K562 (cell line): ENCODE data around the gene TSGA10IP. TPM values are rescaled to one million over a fixed set of nuclear protein-coding genes. Genes with fewer than 3 reads are reported as not detected.
A peak's percentile ranks its signal among the peaks of the same experiment; 100 is the strongest.

Experiments
- ATAC-seq: fragments of 200-7000 bp; cut with Tn5 transposase; 3 replicates; pipeline ENCODE4 v1.9.1; 2020; ENCODE audit warnings: moderate library complexity
- BruUV-seq: library from RNA; stranded (reverse); fragments of 400-500 nt; replicated peaks from 2 replicates; lab custom pipeline; 2021; lab: Mats Ljungman, UMichigan
- CTCF ChIA-PET: fragments of 300-600 bp; formaldehyde crosslinking; extraction: SDS; loops from one replicate; lab custom pipeline; 2021; ENCODE audit warnings: low intra/inter-chr PET ratio; lab: Yijun Ruan, JAX
- POLR2A ChIA-PET: fragments of 300-600, 350-650 bp; sonication (Branson Sonifier 250); formaldehyde crosslinking; extraction: SDS; loops from one replicate; lab custom pipeline; 2021; ENCODE audit warnings: antibody characterized with exemption, inconsistent platforms; lab: Yijun Ruan, JAX
- DNase-seq, 4 experiments: peaks; one replicate each; pipeline versions ENCODE4 v3.0.0 to v3.0.0-alpha.2; 2011 to 2018; ENCODE audit warnings: low spot score in 3 of 4, mixed read lengths in 3 of 4; ENCODE audit errors: extremely low read depth in 1 of 4
- FAIRE-seq: peaks from 2 replicates; lab custom pipeline; 2011; peaks lifted over from hg19 to GRCh38; lab: Jason Lieb, UNC
- H2AFZ ChIP-seq: 2 replicates; pipeline ENCODE4 v1.6.0; 2011; ENCODE audit warnings: low read depth, low read length, control low read depth, inconsistent platforms
- H3K27ac ChIP-seq: fragments of 200-600 bp; 3 replicates; pipeline ENCODE4 v1.8.0; 2011; ENCODE audit warnings: low read depth, mild to moderate bottlenecking, control low read depth, inconsistent platforms, low read length, moderate library complexity, mixed read lengths; ENCODE audit errors: extremely low read depth
- H3K27me3 ChIP-seq, 2 experiments: fragments of 300-600 bp in 1 of 2; 2 replicates in 1 of 2; 3 replicates in 1 of 2; pipeline versions ENCODE4 v1.6.0 to v1.8.0; 2011; ENCODE audit warnings: inconsistent platforms in 2 of 2, low read length in 2 of 2, mild to moderate bottlenecking in 1 of 2, mixed read lengths in 1 of 2, moderate library complexity in 1 of 2; ENCODE audit not compliant: control insufficient read depth in 2 of 2, insufficient read depth in 2 of 2
- H3K36me3 ChIP-seq: fragments of 300-600 bp; 3 replicates; pipeline ENCODE4 v1.8.0; 2011; ENCODE audit warnings: mild to moderate bottlenecking, low read length, inconsistent platforms; ENCODE audit not compliant: control insufficient read depth, insufficient read depth
- H3K4me1 ChIP-seq, 2 experiments: fragments of 200-600 bp in 1 of 2; replicated peaks in 1 of 2; 2 replicates in 1 of 2; 3 replicates in 1 of 2; pipeline versions ENCODE4 v1.5.1 to v1.8.0; 2011; ENCODE audit warnings: inconsistent platforms in 2 of 2, low read length in 2 of 2, mild to moderate bottlenecking in 1 of 2, mixed read lengths in 1 of 2, moderate library complexity in 1 of 2; ENCODE audit not compliant: control insufficient read depth in 2 of 2, insufficient read depth in 2 of 2
- H3K4me2 ChIP-seq: 2 replicates; pipeline ENCODE4 v1.6.1; 2011; ENCODE audit warnings: low read length, control low read depth, inconsistent platforms, mixed read lengths; ENCODE audit not compliant: insufficient read depth
- H3K4me3 ChIP-seq: fragments of 200-600 bp; sonication (generic), shearing (Covaris generic); 2 replicates; pipeline ENCODE4 v1.5.1; 2016; ENCODE audit warnings: control low read depth, inconsistent platforms
- H3K79me2 ChIP-seq: fragments of 200-600 bp; 3 replicates; pipeline ENCODE4 v1.8.0; 2011; ENCODE audit warnings: low read length, inconsistent platforms; ENCODE audit not compliant: control insufficient read depth, insufficient read depth
- H3K9ac ChIP-seq, 2 experiments: 2 replicates each; pipeline versions ENCODE4 v1.6.0 to v1.6.1; 2011; ENCODE audit warnings: low read depth in 2 of 2, low read length in 2 of 2, control low read depth in 1 of 2, inconsistent platforms in 1 of 2, mild to moderate bottlenecking in 1 of 2, mixed read lengths in 1 of 2; ENCODE audit not compliant: insufficient read depth in 1 of 2
- H3K9me1 ChIP-seq: one replicate; pipeline ENCODE4 v1.6.0; 2011; ENCODE audit warnings: inconsistent platforms, mild to moderate bottlenecking, low read length, moderate library complexity; ENCODE audit not compliant: control insufficient read depth, insufficient read depth
- H3K9me3 ChIP-seq: replicated peaks from 2 replicates; pipeline ENCODE4 v1.5.1; 2011; ENCODE audit warnings: low read depth, low read length, inconsistent platforms; ENCODE audit not compliant: control insufficient read depth, insufficient read depth
- H4K20me1 ChIP-seq: replicated peaks from 2 replicates; pipeline ENCODE4 v1.6.1; 2011; ENCODE audit warnings: low read length, inconsistent platforms, mixed read lengths; ENCODE audit not compliant: control insufficient read depth, insufficient read depth
- YBX1 ChIP-seq: fragments of 450-650 bp; IDR thresholded peaks from 2 replicates; pipeline ENCODE4 v1.7.1; 2016; ENCODE audit warnings: mild to moderate bottlenecking
- ZFP91 ChIP-seq: sonication (generic); formaldehyde crosslinking; IDR thresholded peaks from 2 replicates; pipeline ENCODE4 v1.8.0; 2022; ENCODE audit warnings: mild to moderate bottlenecking, missing genetic modification reagents
- WGBS: fragments of 100-300 bp; shearing (Covaris generic); methylation state at CpG from one replicate; pipeline ENCODE4 v1.1.6; 2016; ENCODE audit warnings: low coverage, mixed read lengths; ENCODE audit not compliant: insufficient coverage; ENCODE audit errors: missing lambda C conversion rate; 5-methylcytosine and 5-hydroxymethylcytosine counted together
- in situ Hi-C: fragments of 300-500 bp; cut with MboI; formaldehyde crosslinking; loops from 4 replicates; pipeline ENCODE4 v1.15.0; 2018; ENCODE audit warnings: inconsistent platforms, mixed read lengths
- intact Hi-C: fragments of 100-400 bp; cut with micrococcal nuclease; formaldehyde crosslinking; loops from 2 replicates; pipeline ENCODE4 v1.14.2; 2022
- polyA plus RNA-seq, 8 experiments: library from polyadenylated mRNA; depleted of rRNA in 4 of 8; stranded (reverse) in 5 of 8; unstranded in 3 of 8; fragments of >200 nt; fragmentation: Nextera tagmentation in 2 of 8; fragmentation: Illumina TruSeq in 1 of 8; extraction: Ambion mirVana in 2 of 8; extraction: Trizol in 1 of 8; gene quantifications; 2 replicates each; pipeline versions ENCODE4 v1.2.1 to v1.2.3, GENCODE V29; 2011 to 2014; ENCODE audit warnings: inconsistent platforms in 1 of 8, missing spikeins in 1 of 8
- total RNA-seq, 7 experiments: library from RNA; depleted of rRNA in 6 of 7; stranded (reverse); fragments of >200 nt in 6 of 7; fragmentation: Illumina TruSeq in 2 of 7; extraction: Trizol in 2 of 7; gene quantifications; 2 replicates each; pipeline versions ENCODE4 v1.2.1 to v1.2.3, GENCODE V29; 2011 to 2021; ENCODE audit warnings: low replicate concordance in 1 of 7

The TSGA10IP gene
- total and polyA plus RNA-seq, 9 of the 15 experiments (the other 6 are each of a cell fraction or from before 2014, with no cell fraction given), result not detected

- Histone ChIP-seq H3K27me3 (no peaks in the 10 kb centered on the region), H3K27ac (no peak overlapping the region), H3K4me3 (no peak overlapping the region), H3K9me1 (no peaks in the 10 kb centered on the region), H3K4me1 (peaks cover 30 to 42% of the 10 kb centered on the region in 2 experiments), H3K9ac (no peak overlapping the region), H3K9me3 (no peaks in the 10 kb centered on the region), H3K4me2 (no peak overlapping the region), H2AFZ (peak overlapping the region; percentile 44; the same call in 1 of the 2 replicates), H4K20me1 (no peaks in the 10 kb centered on the region), H3K79me2 (peaks cover 7% of the 10 kb centered on the region; the same call in 1 of the 3 replicates), H3K36me3 (peaks cover 20% of the 10 kb centered on the region; the same call in 2 of the 3 replicates)
- DNase-seq (no peak), ATAC-seq (no peak), FAIRE-seq (no peak)
- 47% methylated on average over 10 of the region's 10 CpGs for WGBS
- CTCF ChIA-PET, result no interaction called here
- intact Hi-C loops, result no loop called here
- in situ Hi-C loops, result no loop called here
- POLR2A ChIA-PET, result interaction anchor here (0.7 to 3.3 kb wide), 9 partner anchors 10 to 586 kb away, joined by 3 to 13 read pairs (median 3); partner anchors contain the start of genes CFL1 and NEAT1
- 0 out of 2 replicates have a peak, but pooled peaks have one; percentile 71 for TF ChIP-seq ZFP91 (CRISPR knock-in tag)
- no peak for TF ChIP-seq YBX1
- no TSS peak for BruUV-seq
These were observed 63.3 kb downstream of the TSGA10IP start for GRCh38 chr11:66008468-66009101.

Other genes with a start within 250 kb of the TSGA10IP start
Only the 7 nearest of the 22 such genes appear.
- 77.2 and 98.5 TPM in 2 replicates for gene FIBP, start 57.0 kb upstream of the TSGA10IP start, total RNA-seq (2014; rRNA removed)
- gene FIBP, start 57.0 kb upstream of the TSGA10IP start, total RNA-seq (2014; rRNA removed; fragmentation: Illumina TruSeq; extraction: Trizol), result 36.8 and 44.6 TPM in 2 replicates
- gene FIBP, start 57.0 kb upstream of the TSGA10IP start, total RNA-seq (2015; rRNA removed; fragmentation: Illumina TruSeq; extraction: Trizol), result 45.8 and 46.8 TPM in 2 replicates
- gene FIBP, start 57.0 kb upstream of the TSGA10IP start, total RNA-seq (2021), result 51.1 and 54.0 TPM in 2 replicates
- 58.8 and 69.4 TPM in 2 replicates for gene FIBP, start 57.0 kb upstream of the TSGA10IP start, polyA plus RNA-seq (2011; rRNA removed)
- 48.6 and 62.8 TPM in 2 replicates for gene FIBP, start 57.0 kb upstream of the TSGA10IP start, polyA plus RNA-seq (2014; fragmentation: Illumina TruSeq; extraction: Trizol)
- gene FIBP, start 57.0 kb upstream of the TSGA10IP start, polyA plus RNA-seq (2014; fragmentation: Nextera tagmentation; extraction: Ambion mirVana), result 10 to 100 TPM; 41.2 to 46.2 TPM
- 79.2 and 82.8 TPM in 2 replicates for gene FIBP, start 57.0 kb upstream of the TSGA10IP start, polyA plus RNA-seq (2014; rRNA removed)
- 138 and 161 TPM in 2 replicates for gene CCDC85B, start 54.8 kb upstream of the TSGA10IP start, total RNA-seq (2014; rRNA removed)
- 0.26 and 0.29 TPM in 2 replicates for gene CCDC85B, start 54.8 kb upstream of the TSGA10IP start, total RNA-seq (2014; rRNA removed; fragmentation: Illumina TruSeq; extraction: Trizol)
- gene CCDC85B, start 54.8 kb upstream of the TSGA10IP start, total RNA-seq (2015; rRNA removed; fragmentation: Illumina TruSeq; extraction: Trizol), result 6.2 and 11.7 TPM in 2 replicates
- gene CCDC85B, start 54.8 kb upstream of the TSGA10IP start, total RNA-seq (2021), result 64.4 and 74.8 TPM in 2 replicates
- gene CCDC85B, start 54.8 kb upstream of the TSGA10IP start, polyA plus RNA-seq (2011; rRNA removed), result 6.8 and 7.9 TPM in 2 replicates
- gene CCDC85B, start 54.8 kb upstream of the TSGA10IP start, polyA plus RNA-seq (2014; fragmentation: Illumina TruSeq; extraction: Trizol), result 0.30 and 1.9 TPM in 2 replicates
- gene CCDC85B, start 54.8 kb upstream of the TSGA10IP start, polyA plus RNA-seq (2014; fragmentation: Nextera tagmentation; extraction: Ambion mirVana), result under 1 TPM; 0.14 to 0.29 TPM
- gene CCDC85B, start 54.8 kb upstream of the TSGA10IP start, polyA plus RNA-seq (2014; rRNA removed), result 92.3 TPM in 2 replicates
- 18.6 and 21.3 TPM in 2 replicates for gene FOSL1, start 45.1 kb upstream of the TSGA10IP start, total RNA-seq (2014; rRNA removed)
- 4.6 and 6.2 TPM in 2 replicates for gene FOSL1, start 45.1 kb upstream of the TSGA10IP start, total RNA-seq (2014; rRNA removed; fragmentation: Illumina TruSeq; extraction: Trizol)
- 10.0 and 12.4 TPM in 2 replicates for gene FOSL1, start 45.1 kb upstream of the TSGA10IP start, total RNA-seq (2015; rRNA removed; fragmentation: Illumina TruSeq; extraction: Trizol)
- gene FOSL1, start 45.1 kb upstream of the TSGA10IP start, total RNA-seq (2021), result 26.1 and 28.7 TPM in 2 replicates
- gene FOSL1, start 45.1 kb upstream of the TSGA10IP start, polyA plus RNA-seq (2011; rRNA removed), result 5.3 and 9.0 TPM in 2 replicates
- gene FOSL1, start 45.1 kb upstream of the TSGA10IP start, polyA plus RNA-seq (2014; fragmentation: Illumina TruSeq; extraction: Trizol), result 26.9 and 39.6 TPM in 2 replicates
- 1 to 10 TPM; 3.5 to 4.2 TPM for gene FOSL1, start 45.1 kb upstream of the TSGA10IP start, polyA plus RNA-seq (2014; fragmentation: Nextera tagmentation; extraction: Ambion mirVana)
- 16.3 and 16.9 TPM in 2 replicates for gene FOSL1, start 45.1 kb upstream of the TSGA10IP start, polyA plus RNA-seq (2014; rRNA removed)
- gene C11orf68, start 26.4 kb upstream of the TSGA10IP start, total RNA-seq (2014; rRNA removed), result 6.6 and 11.1 TPM in 2 replicates
- gene C11orf68, start 26.4 kb upstream of the TSGA10IP start, total RNA-seq (2014; rRNA removed; fragmentation: Illumina TruSeq; extraction: Trizol), result 7.2 and 10.6 TPM in 2 replicates
- 12.8 and 14.3 TPM in 2 replicates for gene C11orf68, start 26.4 kb upstream of the TSGA10IP start, total RNA-seq (2015; rRNA removed; fragmentation: Illumina TruSeq; extraction: Trizol)
- 34.5 and 35.9 TPM in 2 replicates for gene C11orf68, start 26.4 kb upstream of the TSGA10IP start, total RNA-seq (2021)
- gene C11orf68, start 26.4 kb upstream of the TSGA10IP start, polyA plus RNA-seq (2011; rRNA removed), result 18.9 and 34.0 TPM in 2 replicates
- 31.7 and 40.6 TPM in 2 replicates for gene C11orf68, start 26.4 kb upstream of the TSGA10IP start, polyA plus RNA-seq (2014; fragmentation: Illumina TruSeq; extraction: Trizol)
- gene C11orf68, start 26.4 kb upstream of the TSGA10IP start, polyA plus RNA-seq (2014; fragmentation: Nextera tagmentation; extraction: Ambion mirVana), result 1 to 10 TPM; 3.6 to 4.6 TPM
- gene C11orf68, start 26.4 kb upstream of the TSGA10IP start, polyA plus RNA-seq (2014; rRNA removed), result 26.6 and 31.3 TPM in 2 replicates
- 189 and 200 TPM in 2 replicates for gene DRAP1, start 26.1 kb upstream of the TSGA10IP start, total RNA-seq (2014; rRNA removed)
- 25.2 and 30.3 TPM in 2 replicates for gene DRAP1, start 26.1 kb upstream of the TSGA10IP start, total RNA-seq (2014; rRNA removed; fragmentation: Illumina TruSeq; extraction: Trizol)
- gene DRAP1, start 26.1 kb upstream of the TSGA10IP start, total RNA-seq (2015; rRNA removed; fragmentation: Illumina TruSeq; extraction: Trizol), result 124 and 127 TPM in 2 replicates
- gene DRAP1, start 26.1 kb upstream of the TSGA10IP start, total RNA-seq (2021), result 92.2 and 92.9 TPM in 2 replicates
- gene DRAP1, start 26.1 kb upstream of the TSGA10IP start, polyA plus RNA-seq (2011; rRNA removed), result 32.6 and 40.4 TPM in 2 replicates
- gene DRAP1, start 26.1 kb upstream of the TSGA10IP start, polyA plus RNA-seq (2014; fragmentation: Illumina TruSeq; extraction: Trizol), result 108 and 122 TPM in 2 replicates
- gene DRAP1, start 26.1 kb upstream of the TSGA10IP start, polyA plus RNA-seq (2014; fragmentation: Nextera tagmentation; extraction: Ambion mirVana), result 10 to 100 TPM in 1 of 2 experiments, 1 to 10 TPM in 1; 9.6 to 14.3 TPM
- gene DRAP1, start 26.1 kb upstream of the TSGA10IP start, polyA plus RNA-seq (2014; rRNA removed), result 167 and 169 TPM in 2 replicates
- gene SART1, start 16.3 kb downstream of the TSGA10IP start, total RNA-seq (2014; rRNA removed), result 84.1 and 124 TPM in 2 replicates
- 11.4 and 17.0 TPM in 2 replicates for gene SART1, start 16.3 kb downstream of the TSGA10IP start, total RNA-seq (2014; rRNA removed; fragmentation: Illumina TruSeq; extraction: Trizol)
- gene SART1, start 16.3 kb downstream of the TSGA10IP start, total RNA-seq (2015; rRNA removed; fragmentation: Illumina TruSeq; extraction: Trizol), result 31.7 and 32.0 TPM in 2 replicates
- gene SART1, start 16.3 kb downstream of the TSGA10IP start, total RNA-seq (2021), result 47.1 and 54.9 TPM in 2 replicates
- gene SART1, start 16.3 kb downstream of the TSGA10IP start, polyA plus RNA-seq (2011; rRNA removed), result 8.4 and 13.6 TPM in 2 replicates
- 31.7 and 45.0 TPM in 2 replicates for gene SART1, start 16.3 kb downstream of the TSGA10IP start, polyA plus RNA-seq (2014; fragmentation: Illumina TruSeq; extraction: Trizol)
- gene SART1, start 16.3 kb downstream of the TSGA10IP start, polyA plus RNA-seq (2014; fragmentation: Nextera tagmentation; extraction: Ambion mirVana), result 1 to 10 TPM; 4.8 to 7.2 TPM
- gene SART1, start 16.3 kb downstream of the TSGA10IP start, polyA plus RNA-seq (2014; rRNA removed), result 50.5 and 57.6 TPM in 2 replicates
- 58.7 and 63.5 TPM in 2 replicates for gene EIF1AD, start 56.7 kb downstream of the TSGA10IP start, total RNA-seq (2014; rRNA removed)
- 52.0 and 55.7 TPM in 2 replicates for gene EIF1AD, start 56.7 kb downstream of the TSGA10IP start, total RNA-seq (2014; rRNA removed; fragmentation: Illumina TruSeq; extraction: Trizol)
- 54.6 and 57.2 TPM in 2 replicates for gene EIF1AD, start 56.7 kb downstream of the TSGA10IP start, total RNA-seq (2015; rRNA removed; fragmentation: Illumina TruSeq; extraction: Trizol)
- 63.5 and 67.3 TPM in 2 replicates for gene EIF1AD, start 56.7 kb downstream of the TSGA10IP start, total RNA-seq (2021)
- gene EIF1AD, start 56.7 kb downstream of the TSGA10IP start, polyA plus RNA-seq (2011; rRNA removed), result 58.7 TPM in 2 replicates
- gene EIF1AD, start 56.7 kb downstream of the TSGA10IP start, polyA plus RNA-seq (2014; fragmentation: Illumina TruSeq; extraction: Trizol), result 66.5 and 68.6 TPM in 2 replicates
- gene EIF1AD, start 56.7 kb downstream of the TSGA10IP start, polyA plus RNA-seq (2014; fragmentation: Nextera tagmentation; extraction: Ambion mirVana), result 10 to 100 TPM; 66.9 to 98.8 TPM
- gene EIF1AD, start 56.7 kb downstream of the TSGA10IP start, polyA plus RNA-seq (2014; rRNA removed), result 50.1 and 50.9 TPM in 2 replicates